ENCODE results near the gene OR1J4. TPM values are rescaled to one million over a fixed set of nuclear protein-coding genes. Genes with fewer than 3 reads are reported as not detected.

Gene OR1J4, protein sequence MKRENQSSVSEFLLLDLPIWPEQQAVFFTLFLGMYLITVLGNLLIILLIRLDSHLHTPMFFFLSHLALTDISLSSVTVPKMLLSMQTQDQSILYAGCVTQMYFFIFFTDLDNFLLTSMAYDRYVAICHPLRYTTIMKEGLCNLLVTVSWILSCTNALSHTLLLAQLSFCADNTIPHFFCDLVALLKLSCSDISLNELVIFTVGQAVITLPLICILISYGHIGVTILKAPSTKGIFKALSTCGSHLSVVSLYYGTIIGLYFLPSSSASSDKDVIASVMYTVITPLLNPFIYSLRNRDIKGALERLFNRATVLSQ
- total RNA-seq, result not detected in 2 replicates

DNA sequence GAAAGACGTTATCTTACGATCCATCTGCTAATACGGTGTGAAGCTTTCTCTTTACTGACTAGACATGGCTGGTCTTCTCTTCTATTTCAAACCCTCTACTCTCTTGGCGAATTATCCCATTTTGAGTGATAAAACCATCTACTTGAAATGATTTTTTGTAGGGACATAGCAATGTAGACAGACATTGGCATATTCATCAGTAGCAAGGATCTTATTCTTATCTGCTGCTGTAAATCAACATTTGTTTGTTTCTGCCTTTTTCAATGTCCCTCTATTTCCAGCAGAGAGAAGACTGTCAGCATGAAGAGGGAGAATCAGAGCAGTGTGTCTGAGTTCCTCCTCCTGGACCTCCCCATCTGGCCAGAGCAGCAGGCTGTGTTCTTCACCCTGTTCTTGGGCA lies at the start of gene OR1J4:
Gene OR1J4 (plus strand): TSS at position 301 of the 400 bp plus-strand sequence. CDS start 0 bp downstream, at position 301.

DNA sequence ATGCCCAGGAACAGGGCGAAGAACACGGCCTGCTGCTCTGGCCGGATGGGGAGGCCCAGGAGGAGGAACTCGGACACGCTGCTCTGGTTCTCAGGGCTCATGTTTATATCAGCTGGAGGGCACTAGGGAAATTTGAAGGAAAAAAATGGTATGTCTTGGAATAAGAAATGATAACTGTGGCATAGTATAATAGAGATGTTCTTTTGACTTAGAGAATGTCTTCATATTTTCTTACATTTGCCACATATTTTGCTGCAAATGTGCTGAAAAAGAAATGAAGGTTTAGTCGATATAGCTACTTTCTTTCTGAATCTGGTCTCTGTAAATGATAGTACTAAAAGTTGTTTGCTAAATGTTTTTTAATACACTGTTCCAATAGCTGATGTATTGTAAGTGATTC lies 41.1 kb upstream of the OR1J4 start, which contains the start of gene OR1J1:
Gene OR1J1 (minus strand): TSS at position 101 of the 400 bp plus-strand sequence. CDS start 0 bp downstream, at position 101.

DNA sequence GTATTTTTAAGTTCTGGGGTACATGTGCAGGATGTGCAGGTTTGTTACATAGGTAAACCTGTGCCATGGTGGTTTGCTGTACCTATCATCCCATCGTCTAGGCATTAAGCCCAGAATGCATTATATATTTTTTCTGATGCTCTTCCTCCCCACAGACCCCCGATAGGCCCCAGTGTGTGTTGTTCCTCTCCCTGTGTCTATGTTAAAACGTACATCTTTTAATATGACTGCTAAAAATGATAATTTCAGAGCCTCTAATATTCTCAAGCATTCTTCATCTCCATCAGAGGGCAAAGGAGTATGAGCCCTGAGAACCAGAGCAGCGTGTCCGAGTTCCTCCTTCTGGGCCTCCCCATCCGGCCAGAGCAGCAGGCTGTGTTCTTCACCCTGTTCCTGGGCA lies 8.4 kb upstream of the OR1J4 start, which contains the start of gene OR1J2:
Gene OR1J2 (plus strand): TSS at position 301 of the 400 bp plus-strand sequence. CDS start 0 bp downstream, at position 301.

DNA sequence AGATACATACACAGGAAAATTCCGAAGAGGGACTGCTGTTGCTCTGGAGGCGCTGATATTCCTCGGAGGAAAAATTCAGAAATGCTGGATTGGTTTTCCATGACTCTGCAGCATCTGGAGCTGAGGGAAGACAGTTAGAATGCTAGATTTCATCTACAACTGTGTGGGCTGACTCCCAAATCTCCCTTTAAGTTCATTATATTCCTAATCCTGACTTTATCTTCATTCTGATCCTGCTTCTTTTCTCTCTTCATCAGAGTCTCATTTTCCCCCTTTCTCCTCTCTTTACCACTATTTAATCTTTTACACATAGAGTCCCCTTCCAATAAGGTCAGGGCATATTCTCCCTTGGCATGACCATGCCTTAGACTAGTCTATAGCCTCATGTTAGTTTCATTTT lies 8.3 kb downstream of the OR1J4 start, which contains the start of gene OR1N1:
Gene OR1N1 (minus strand): TSS at position 101 of the 400 bp plus-strand sequence. CDS start 0 bp downstream, at position 101.

DNA sequence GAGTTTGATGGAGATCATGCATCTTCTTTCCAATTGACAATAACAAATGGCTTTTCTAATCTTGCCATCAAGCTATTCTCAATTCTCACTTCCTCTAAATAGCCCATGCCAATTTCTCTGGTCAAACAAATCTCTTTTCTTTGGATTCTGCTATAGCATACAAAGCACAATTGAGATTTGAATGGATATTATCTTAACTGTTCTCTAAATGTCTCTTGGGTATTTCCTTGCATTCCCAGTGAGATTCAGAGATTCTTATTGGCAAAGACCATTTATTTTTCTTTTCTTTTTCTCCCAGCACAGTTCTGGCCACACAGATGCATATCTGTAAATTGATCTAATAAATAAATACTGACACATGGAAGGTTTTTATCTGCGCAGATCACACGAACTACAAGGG lies 33.9 kb downstream of the OR1J4 start, which contains the start of gene OR1N2:
Gene OR1N2 (plus strand): TSS at position 301 of the 400 bp plus-strand sequence. CDS start 100 bp downstream, outside the sequence.

Other genes with a start within 250 kb of the OR1J4 start
- gene PTGS1, start 148.1 kb upstream of the OR1J4 start, total RNA-seq, result 18.6 and 20.1 TPM in 2 replicates
- gene OR1J1, start 41.2 kb upstream of the OR1J4 start, total RNA-seq, result not detected in 2 replicates
- gene OR1J2, start 8.3 kb upstream of the OR1J4 start, total RNA-seq, result not detected in 2 replicates
- not detected in 2 replicates for gene OR1N1, start 8.2 kb downstream of the OR1J4 start, total RNA-seq
- gene OR1N2, start 34.0 kb downstream of the OR1J4 start, total RNA-seq, result not detected in 2 replicates
- not detected in 2 replicates for gene OR1L8, start 64.2 kb downstream of the OR1J4 start, total RNA-seq
- not detected in 2 replicates for gene OR1Q1, start 95.6 kb downstream of the OR1J4 start, total RNA-seq
- not detected in 2 replicates for gene OR1B1, start 138.5 kb downstream of the OR1J4 start, total RNA-seq
- gene OR1L1, start 142.6 kb downstream of the OR1J4 start, total RNA-seq, result not detected in 2 replicates
- gene OR1L3, start 156.0 kb downstream of the OR1J4 start, total RNA-seq, result not detected in 2 replicates
- not detected in 2 replicates for gene OR1L4, start 204.8 kb downstream of the OR1J4 start, total RNA-seq
- gene OR1L6, start 223.2 kb downstream of the OR1J4 start, total RNA-seq, result not detected in 2 replicates